Measurements from ENCODE around the gene CCDC93.
A peak's percentile ranks its signal among the peaks of the same experiment; 100 is the strongest.
"Not testable (repeated sequence)": the region's sequence is repeated elsewhere in the genome, so short reads cannot be mapped to it uniquely, and the experiment has no call there.

Gene CCDC93

GRCh38 chr2:118046634-118047210 lies 32.9 kb upstream of the CCDC93 start:
- DNase-seq (ENCODE audit: low read depth): no peak
- H3K4me3 ChIP-seq (ENCODE audit: low read depth, low read length): no peak overlapping the region

- no peak overlapping the region for H3K4me3 ChIP-seq (ENCODE audit: low read depth, low read length)
- no peak for DNase-seq (ENCODE audit: low read depth)
Measured at GRCh38 chr2:118045286-118045685, 31.4 kb upstream of the CCDC93 start.

GRCh38 chr2:118044854-118045253 lies 31.0 kb upstream of the CCDC93 start:
- no peak overlapping the region for H3K4me3 ChIP-seq (ENCODE audit: low read depth, low read length)
- no peak for DNase-seq (ENCODE audit: low read depth)

- no peak overlapping the region for H3K4me3 ChIP-seq (ENCODE audit: low read depth, low read length)
- no peak for DNase-seq (ENCODE audit: low read depth)
Measured at GRCh38 chr2:118044103-118044716, 30.3 kb upstream of the CCDC93 start.

- DNase-seq (ENCODE audit: low read depth): no peak
- H3K4me3 ChIP-seq (ENCODE audit: low read depth, low read length): no peak overlapping the region
Measured at GRCh38 chr2:118040891-118041290, 27.0 kb upstream of the CCDC93 start.

GRCh38 chr2:118032169-118033013 lies 18.5 kb upstream of the CCDC93 start:
- DNase-seq (ENCODE audit: low read depth): no peak
- no peak overlapping the region for H3K4me3 ChIP-seq (ENCODE audit: low read depth, low read length)

GRCh38 chr2:118031566-118031965 lies 17.7 kb upstream of the CCDC93 start:
- DNase-seq (ENCODE audit: low read depth): no peak
- H3K4me3 ChIP-seq (ENCODE audit: low read depth, low read length): no peak overlapping the region

- no peak overlapping the region for H3K4me3 ChIP-seq (ENCODE audit: low read depth, low read length)
- no peak for DNase-seq (ENCODE audit: low read depth)
Measured at GRCh38 chr2:118029025-118029424, 15.2 kb upstream of the CCDC93 start.

- DNase-seq (ENCODE audit: low read depth): no peak
- H3K4me3 ChIP-seq (ENCODE audit: low read depth, low read length): no peak overlapping the region
Measured at GRCh38 chr2:118021356-118021755, 7.5 kb upstream of the CCDC93 start.

- no peak overlapping the region for H3K4me3 ChIP-seq (ENCODE audit: low read depth, low read length)
- DNase-seq (ENCODE audit: low read depth): no peak
Measured at GRCh38 chr2:118019821-118020220, 6.0 kb upstream of the CCDC93 start.

- DNase-seq (ENCODE audit: low read depth): no peak
- no peak overlapping the region for H3K4me3 ChIP-seq (ENCODE audit: low read depth, low read length)
Measured at GRCh38 chr2:118016911-118017310, 3.0 kb upstream of the CCDC93 start.

- not testable (repeated sequence) for H3K4me3 ChIP-seq (ENCODE audit: low read depth, low read length); DNase-seq (ENCODE audit: low read depth)
Measured at GRCh38 chr2:118015761-118016160, 1.9 kb upstream of the CCDC93 start.

GRCh38 chr2:118014492-118014824 lies 588 bp upstream of the CCDC93 start:
- DNase-seq (ENCODE audit: low read depth): no peak
- H3K4me3 ChIP-seq (ENCODE audit: low read depth, low read length): peak overlapping the region; percentile 99

GRCh38 chr2:118013221-118013723 lies 598 bp downstream of the CCDC93 start:
- no peak for DNase-seq (ENCODE audit: low read depth)
- H3K4me3 ChIP-seq (ENCODE audit: low read depth, low read length): peak overlapping the region; percentile 99

- DNase-seq (ENCODE audit: low read depth): no peak
- H3K4me3 ChIP-seq (ENCODE audit: low read depth, low read length): peak overlapping the region; percentile 99
Measured at GRCh38 chr2:118012778-118013177, 1.1 kb downstream of the CCDC93 start.

GRCh38 chr2:118010473-118010872 lies 3.4 kb downstream of the CCDC93 start:
- no peak overlapping the region for H3K4me3 ChIP-seq (ENCODE audit: low read depth, low read length)
- no peak for DNase-seq (ENCODE audit: low read depth)

GRCh38 chr2:118006861-118007260 lies 7.0 kb downstream of the CCDC93 start:
- H3K4me3 ChIP-seq (ENCODE audit: low read depth, low read length): no peak overlapping the region
- DNase-seq (ENCODE audit: low read depth): no peak

GRCh38 chr2:118006326-118006725 lies 7.5 kb downstream of the CCDC93 start:
- no peak overlapping the region for H3K4me3 ChIP-seq (ENCODE audit: low read depth, low read length)
- DNase-seq (ENCODE audit: low read depth): no peak

GRCh38 chr2:118003396-118003824 lies 10.5 kb downstream of the CCDC93 start:
- DNase-seq (ENCODE audit: low read depth): peak; percentile 39
- no peak overlapping the region for H3K4me3 ChIP-seq (ENCODE audit: low read depth, low read length)

- H3K4me3 ChIP-seq (ENCODE audit: low read depth, low read length): no peak overlapping the region
- DNase-seq (ENCODE audit: low read depth): no peak
Measured at GRCh38 chr2:118000041-118000440, 13.8 kb downstream of the CCDC93 start.
